WTC11 (cell line): ENCODE data around the gene OSBPL10.

Experiments used
- TP53 ChIP-seq: sonication (generic); formaldehyde crosslinking; IDR thresholded peaks from 2 replicates; pipeline ENCODE4 v1.8.1; 2023; ENCODE audit warnings: mild to moderate bottlenecking, missing genetic modification reagents
- TF ChIP-seq, protein P1 (sequence below): fragments of 200-600 bp; IDR thresholded peaks from 2 replicates; pipeline ENCODE4 v1.8.0; 2022; ENCODE audit warnings: antibody characterized with exemption
- TF ChIP-seq, protein P2 (sequence below): sonication (generic); formaldehyde crosslinking; conservative IDR thresholded peaks from 2 replicates; pipeline ENCODE4 v1.8.1; 2022; ENCODE audit warnings: mild to moderate bottlenecking, missing genetic modification reagents

DNA sequence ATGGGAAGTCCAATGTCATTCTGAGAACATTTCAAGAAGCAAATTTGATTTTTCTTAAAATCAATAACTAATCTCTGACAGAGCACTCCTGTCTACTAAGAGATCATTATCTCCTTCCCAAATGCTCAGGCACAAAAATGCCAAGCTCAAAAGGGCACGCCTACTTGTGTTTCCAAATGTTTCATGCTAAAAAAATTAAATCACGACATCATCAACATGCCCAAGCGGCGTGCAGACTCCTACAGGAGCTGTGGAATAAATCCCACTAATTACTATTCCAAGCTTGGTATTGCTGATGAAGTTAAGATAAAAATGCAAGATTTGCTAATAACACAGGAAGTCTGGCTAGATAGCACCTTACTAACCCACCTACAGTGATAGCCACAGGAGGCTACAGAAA is 140.8 kb downstream of the OSBPL10 start:
- TF ChIP-seq, protein P1, sequence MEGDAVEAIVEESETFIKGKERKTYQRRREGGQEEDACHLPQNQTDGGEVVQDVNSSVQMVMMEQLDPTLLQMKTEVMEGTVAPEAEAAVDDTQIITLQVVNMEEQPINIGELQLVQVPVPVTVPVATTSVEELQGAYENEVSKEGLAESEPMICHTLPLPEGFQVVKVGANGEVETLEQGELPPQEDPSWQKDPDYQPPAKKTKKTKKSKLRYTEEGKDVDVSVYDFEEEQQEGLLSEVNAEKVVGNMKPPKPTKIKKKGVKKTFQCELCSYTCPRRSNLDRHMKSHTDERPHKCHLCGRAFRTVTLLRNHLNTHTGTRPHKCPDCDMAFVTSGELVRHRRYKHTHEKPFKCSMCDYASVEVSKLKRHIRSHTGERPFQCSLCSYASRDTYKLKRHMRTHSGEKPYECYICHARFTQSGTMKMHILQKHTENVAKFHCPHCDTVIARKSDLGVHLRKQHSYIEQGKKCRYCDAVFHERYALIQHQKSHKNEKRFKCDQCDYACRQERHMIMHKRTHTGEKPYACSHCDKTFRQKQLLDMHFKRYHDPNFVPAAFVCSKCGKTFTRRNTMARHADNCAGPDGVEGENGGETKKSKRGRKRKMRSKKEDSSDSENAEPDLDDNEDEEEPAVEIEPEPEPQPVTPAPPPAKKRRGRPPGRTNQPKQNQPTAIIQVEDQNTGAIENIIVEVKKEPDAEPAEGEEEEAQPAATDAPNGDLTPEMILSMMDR: no peak
- TF ChIP-seq, protein P2, sequence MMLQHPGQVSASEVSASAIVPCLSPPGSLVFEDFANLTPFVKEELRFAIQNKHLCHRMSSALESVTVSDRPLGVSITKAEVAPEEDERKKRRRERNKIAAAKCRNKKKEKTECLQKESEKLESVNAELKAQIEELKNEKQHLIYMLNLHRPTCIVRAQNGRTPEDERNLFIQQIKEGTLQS: no peak
- TF ChIP-seq TP53: no peak
